ENCODE measurements around the gene CREBL2.
A peak's percentile ranks its signal among the peaks of the same experiment; 100 is the strongest.
"Not testable (repeated sequence)": the region's sequence is repeated elsewhere in the genome, so short reads cannot be mapped to it uniquely, and the experiment has no call there.

Gene CREBL2

GRCh38 chr12:12563290-12563928, 48.3 kb upstream of the CREBL2 start:
- H3K4me3 ChIP-seq (ENCODE audit: low read depth, low read length, poor library complexity, severe bottlenecking) = peak overlapping the region; percentile 67
- H3K79me2 ChIP-seq (ENCODE audit: insufficient read depth, low read length) = peaks cover 9% of the 10 kb centered on the region; the same call in 1 of the 2 replicates
- no peaks in the 10 kb centered on the region for H4K20me1 ChIP-seq (ENCODE audit: insufficient read depth, low read length)
- H3F3A ChIP-seq (ENCODE audit: insufficient read depth, low read length) = peaks cover 16% of the 10 kb centered on the region
- peak overlapping the region; percentile 58 for H3K9ac ChIP-seq (ENCODE audit: low read length)
- no peak overlapping the region; the same call in 1 of the 2 replicates for H2AFZ ChIP-seq (ENCODE audit: low read length)
- H3K27me3 ChIP-seq (ENCODE audit: insufficient read depth, low read length) = no peaks in the 10 kb centered on the region
- no peaks in the 10 kb centered on the region for H3K9me3 ChIP-seq (ENCODE audit: low read length)
- peak overlapping the region; percentile 82 for H3K27ac ChIP-seq (ENCODE audit: low read depth, low read length, poor library complexity, severe bottlenecking)
- H3K9me2 ChIP-seq (ENCODE audit: low read depth, low read length) = no peaks in the 10 kb centered on the region
- peak overlapping the region; percentile 88 for H3K4me2 ChIP-seq (ENCODE audit: low read length)
- no peaks in the 10 kb centered on the region for H3K36me3 ChIP-seq (ENCODE audit: insufficient read depth, low read length)
- H3K4me1 ChIP-seq (ENCODE audit: insufficient read depth, low read length, severe bottlenecking) = peaks cover 37% of the 10 kb centered on the region
- no peak for TF ChIP-seq CTCF (IDR thresholded peaks at IDR 0.05; ENCODE audit: low read length)
- no peak for TF ChIP-seq EZH2 (IDR thresholded peaks at IDR 0.05; ENCODE audit: borderline replicate concordance, low read length)

GRCh38 chr12:12564911-12565310, 46.8 kb upstream of the CREBL2 start:
- no peak overlapping the region for H3K4me2 ChIP-seq (ENCODE audit: low read length)
- no peaks in the 10 kb centered on the region for H4K20me1 ChIP-seq (ENCODE audit: insufficient read depth, low read length)
- H3K79me2 ChIP-seq (ENCODE audit: insufficient read depth, low read length) = peaks cover under 1% of the 10 kb centered on the region; the same call in 1 of the 2 replicates
- no peak overlapping the region for H3K27ac ChIP-seq (ENCODE audit: low read depth, low read length, poor library complexity, severe bottlenecking)
- no peak overlapping the region for H3K4me3 ChIP-seq (ENCODE audit: low read depth, low read length, poor library complexity, severe bottlenecking)
- H3K4me1 ChIP-seq (ENCODE audit: insufficient read depth, low read length, severe bottlenecking) = peaks cover 26% of the 10 kb centered on the region
- H3K9me3 ChIP-seq (ENCODE audit: low read length) = no peaks in the 10 kb centered on the region
- no peak overlapping the region for H3K9ac ChIP-seq (ENCODE audit: low read length)
- H3F3A ChIP-seq (ENCODE audit: insufficient read depth, low read length) = peaks cover 16% of the 10 kb centered on the region
- no peaks in the 10 kb centered on the region for H3K9me2 ChIP-seq (ENCODE audit: low read depth, low read length)
- TF ChIP-seq CTCF (IDR thresholded peaks at IDR 0.05; ENCODE audit: low read length) = no peak
- TF ChIP-seq EZH2 (IDR thresholded peaks at IDR 0.05; ENCODE audit: borderline replicate concordance, low read length) = no peak
- no peak overlapping the region for H2AFZ ChIP-seq (ENCODE audit: low read length)
- no peaks in the 10 kb centered on the region for H3K27me3 ChIP-seq (ENCODE audit: insufficient read depth, low read length)
- H3K36me3 ChIP-seq (ENCODE audit: insufficient read depth, low read length) = no peaks in the 10 kb centered on the region

GRCh38 chr12:12565971-12566370, 45.7 kb upstream of the CREBL2 start:
- H3K4me2 ChIP-seq (ENCODE audit: low read length); H3K9ac ChIP-seq (ENCODE audit: low read length); H3K27me3 ChIP-seq (ENCODE audit: insufficient read depth, low read length); H3K36me3 ChIP-seq (ENCODE audit: insufficient read depth, low read length); H4K20me1 ChIP-seq (ENCODE audit: insufficient read depth, low read length); H3K27ac ChIP-seq (ENCODE audit: low read depth, low read length, poor library complexity, severe bottlenecking); H3K4me3 ChIP-seq (ENCODE audit: low read depth, low read length, poor library complexity, severe bottlenecking); H3K79me2 ChIP-seq (ENCODE audit: insufficient read depth, low read length); H3K9me3 ChIP-seq (ENCODE audit: low read length); H3K9me2 ChIP-seq (ENCODE audit: low read depth, low read length); H2AFZ ChIP-seq (ENCODE audit: low read length): not testable (repeated sequence)
- Histone ChIP-seq H3F3A (ENCODE audit: insufficient read depth, low read length) (peaks cover 16% of the 10 kb centered on the region), H3K4me1 (ENCODE audit: insufficient read depth, low read length, severe bottlenecking) (peaks cover 17% of the 10 kb centered on the region)

GRCh38 chr12:12572659-12573058, 39.0 kb upstream of the CREBL2 start:
- no peak for TF ChIP-seq EZH2 (IDR thresholded peaks at IDR 0.05; ENCODE audit: borderline replicate concordance, low read length)
- no peak for TF ChIP-seq CTCF (IDR thresholded peaks at IDR 0.05; ENCODE audit: low read length)

More at GRCh38 chr12:12572659-12573058, 39.0 kb upstream of the CREBL2 start:
- H3K9me2 ChIP-seq (ENCODE audit: low read depth, low read length) = no peaks in the 10 kb centered on the region
- no peaks in the 10 kb centered on the region for H4K20me1 ChIP-seq (ENCODE audit: insufficient read depth, low read length)
- H3K27ac ChIP-seq (ENCODE audit: low read depth, low read length, poor library complexity, severe bottlenecking) = no peak overlapping the region
- no peaks in the 10 kb centered on the region for H3K4me1 ChIP-seq (ENCODE audit: insufficient read depth, low read length, severe bottlenecking)
- H3K4me3 ChIP-seq (ENCODE audit: low read depth, low read length, poor library complexity, severe bottlenecking) = no peak overlapping the region
- no peak overlapping the region for H3K9ac ChIP-seq (ENCODE audit: low read length)
- H3K27me3 ChIP-seq (ENCODE audit: insufficient read depth, low read length) = no peaks in the 10 kb centered on the region
- no peaks in the 10 kb centered on the region for H3K79me2 ChIP-seq (ENCODE audit: insufficient read depth, low read length)
- no peaks in the 10 kb centered on the region for H3K9me3 ChIP-seq (ENCODE audit: low read length)
- H2AFZ ChIP-seq (ENCODE audit: low read length) = 0 out of 2 replicates have a peak overlapping the region, but pooled peaks have one; percentile 79
- no peaks in the 10 kb centered on the region for H3K36me3 ChIP-seq (ENCODE audit: insufficient read depth, low read length)
- H3K4me2 ChIP-seq (ENCODE audit: low read length) = no peak overlapping the region
- H3F3A ChIP-seq (ENCODE audit: insufficient read depth, low read length) = no peaks in the 10 kb centered on the region

Data from OCI-LY1 (cell line).